Effector CD8-positive, alpha-beta T cell (primary cell): ENCODE data around the gene NUP160.
A peak's percentile ranks its signal among the peaks of the same experiment; 100 is the strongest.
"Not testable (repeated sequence)": the region's sequence is repeated elsewhere in the genome, so short reads cannot be mapped to it uniquely, and the experiment has no call there.

Experiments
- DNase-seq: peaks from one replicate; lab custom pipeline; 2025; lab: John Stamatoyannopoulos, UW

Gene NUP160

DNA sequence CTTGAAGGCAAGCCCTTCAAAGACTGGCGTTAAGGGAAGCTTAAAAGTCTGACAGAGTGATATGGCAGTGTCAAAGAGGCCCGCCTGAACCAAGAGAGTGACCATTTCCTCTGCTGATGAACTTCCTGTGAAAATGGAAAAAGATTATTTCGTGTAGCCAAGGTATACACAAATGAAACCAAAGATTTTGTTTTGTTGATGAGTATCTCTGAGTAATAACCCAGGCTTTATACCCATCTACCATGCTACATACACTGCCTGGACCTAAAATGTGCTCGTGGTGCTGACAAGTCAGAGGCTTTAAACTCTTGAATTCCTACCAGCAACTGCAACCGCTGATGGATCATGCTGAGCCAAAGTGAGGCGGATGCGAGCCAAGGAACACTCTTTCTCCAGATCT lies 60.0 kb downstream of the NUP160 start:
- DNase-seq, result no peak

DNA sequence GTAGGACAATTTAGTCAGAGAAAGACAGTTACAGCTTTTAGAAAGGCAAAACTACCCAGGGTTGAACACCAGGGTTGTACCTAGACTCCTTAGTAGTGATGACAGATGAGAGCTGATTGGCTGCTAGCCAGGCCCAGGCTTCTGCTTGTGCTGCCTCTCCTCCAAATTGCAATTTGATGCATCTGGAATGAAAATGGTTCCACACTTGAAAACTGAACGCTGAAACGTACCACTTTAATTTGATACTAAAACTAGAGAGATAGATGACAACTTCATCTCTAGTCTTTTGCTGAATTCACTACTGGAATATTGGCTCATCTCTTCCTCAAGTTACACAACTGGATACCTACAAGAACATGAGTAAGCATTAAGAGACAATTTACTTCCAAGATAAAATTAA lies 61.8 kb downstream of the NUP160 start:
- no peak for DNase-seq

DNA sequence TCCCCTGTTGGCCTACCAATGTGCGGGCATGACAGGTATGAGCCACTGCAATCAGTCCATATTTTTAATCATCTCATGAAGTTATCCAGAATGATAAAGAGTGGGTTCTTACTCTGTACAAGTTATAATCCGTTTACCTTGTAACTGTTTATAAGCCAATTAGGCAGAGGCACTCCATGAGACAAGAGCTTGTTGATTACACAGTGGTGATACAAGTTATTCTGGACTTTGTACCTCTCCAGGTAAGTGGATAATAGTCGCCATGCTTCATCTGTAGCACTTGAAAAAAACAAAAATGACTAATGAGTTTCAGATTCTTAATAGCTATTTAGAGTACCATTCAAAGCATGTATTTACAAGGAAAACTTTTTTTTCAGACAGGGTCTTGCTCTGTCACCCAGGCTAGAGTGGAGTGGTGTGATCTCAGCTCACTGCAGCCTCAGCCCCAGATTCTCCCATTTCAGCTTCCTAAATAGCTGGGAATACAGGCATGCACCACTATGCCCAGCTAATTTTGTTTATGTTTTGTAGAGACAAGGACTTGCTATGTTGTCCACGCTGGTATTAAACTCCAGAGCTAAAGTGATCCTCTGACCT lies 63.3 kb downstream of the NUP160 start:
- no peak for DNase-seq

DNA sequence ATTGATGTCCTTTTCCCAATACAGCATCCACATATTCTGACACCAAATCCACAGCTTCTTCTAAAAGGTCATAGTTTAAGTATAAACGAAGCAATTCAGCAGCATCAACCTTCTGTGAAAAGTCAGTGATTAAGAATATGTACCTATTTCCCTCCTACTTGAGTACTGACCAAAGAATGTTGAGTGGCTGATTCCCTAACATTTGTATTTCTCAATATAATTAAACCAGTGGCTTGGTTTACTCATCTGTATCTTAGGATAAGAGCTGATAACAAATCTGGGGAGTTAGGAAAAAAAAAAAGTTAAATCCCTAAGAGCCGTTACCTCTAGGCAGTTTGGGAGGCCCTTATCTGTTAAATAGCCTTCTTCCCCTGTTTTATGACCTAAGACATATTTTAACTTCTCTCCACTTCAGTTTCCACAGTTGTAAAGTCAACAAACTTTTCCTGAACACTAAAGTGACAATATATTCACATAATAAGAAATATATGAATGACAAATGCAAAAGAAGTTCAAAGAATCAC lies 65.0 kb downstream of the NUP160 start:
- no peak for DNase-seq

DNA sequence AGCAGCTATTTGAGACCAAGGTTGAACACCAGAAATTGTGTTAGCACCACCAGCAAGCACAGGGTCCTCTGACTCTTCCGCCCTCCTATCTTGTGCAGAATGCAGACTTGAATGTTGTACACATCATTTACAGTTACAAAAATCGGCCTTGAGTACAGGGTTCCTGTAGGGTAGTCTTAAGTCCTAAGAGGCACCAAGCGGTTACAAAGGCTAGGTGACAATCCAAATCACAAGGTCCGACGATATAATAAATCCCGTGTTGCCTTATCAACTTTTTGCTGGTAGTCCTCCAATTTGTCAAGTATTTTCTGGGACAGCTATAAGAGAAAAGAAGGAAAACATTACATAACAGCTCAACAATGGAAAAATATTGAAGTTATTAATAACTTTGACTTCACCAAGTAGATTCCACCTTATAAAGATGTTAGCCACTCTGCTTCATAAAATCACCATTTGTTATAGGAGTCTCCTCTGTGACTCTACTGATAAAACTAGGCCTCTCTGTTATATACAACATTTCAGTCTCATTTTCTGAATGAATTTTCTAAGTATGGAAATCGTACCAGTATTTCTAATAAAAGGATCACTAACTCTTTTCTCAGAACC lies 69.2 kb downstream of the NUP160 start:
- no peak for DNase-seq

DNA sequence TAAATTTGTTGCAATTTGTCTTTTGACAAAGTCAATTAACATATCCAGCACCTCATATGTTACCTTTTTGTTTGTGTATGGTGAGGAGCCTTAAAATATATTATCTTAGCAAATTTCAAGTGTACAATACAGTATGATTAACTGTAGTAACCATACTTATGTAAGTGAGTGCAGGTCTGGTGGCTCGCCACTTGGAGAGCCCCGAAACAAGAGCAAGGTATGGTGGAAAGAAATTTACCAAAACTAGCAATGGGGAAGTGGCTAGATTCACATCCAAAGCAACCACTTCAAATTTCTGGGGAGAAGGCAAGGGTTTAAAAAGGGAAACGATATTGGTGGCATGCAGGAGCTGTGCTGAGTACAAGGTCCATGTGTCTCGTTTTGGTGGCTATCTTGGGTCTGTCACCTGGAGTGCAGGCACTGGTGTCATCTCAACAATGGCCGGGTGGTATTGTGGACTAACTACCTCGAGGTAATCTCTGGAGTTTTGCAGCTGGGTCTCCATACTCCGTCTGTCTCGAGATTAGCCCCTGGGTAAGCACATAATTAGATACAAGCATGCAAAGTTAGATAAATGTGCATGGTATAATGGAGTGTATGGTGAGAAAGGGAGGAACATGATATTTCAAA lies 72.8 kb downstream of the NUP160 start:
- DNase-seq, result no peak

DNA sequence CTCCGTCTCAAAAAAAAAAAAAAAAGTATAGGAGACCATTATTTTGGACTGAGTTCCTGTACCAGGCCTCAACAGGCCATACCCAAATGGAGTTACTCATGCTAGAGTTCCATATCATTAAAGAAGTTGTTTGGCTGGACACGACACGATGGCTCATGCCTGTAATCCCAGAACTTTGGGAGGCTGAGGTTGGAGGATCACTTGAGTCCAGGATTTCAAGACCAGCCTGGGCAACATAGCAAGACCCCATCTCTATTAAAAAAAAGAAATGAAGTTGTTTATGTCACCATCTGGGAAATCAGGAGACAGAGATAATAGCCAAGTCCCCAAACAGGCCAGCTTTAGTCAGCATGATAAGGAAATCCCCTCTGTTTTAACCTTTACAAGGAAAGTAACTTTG lies 74.3 kb downstream of the NUP160 start:
- no peak for DNase-seq

DNA sequence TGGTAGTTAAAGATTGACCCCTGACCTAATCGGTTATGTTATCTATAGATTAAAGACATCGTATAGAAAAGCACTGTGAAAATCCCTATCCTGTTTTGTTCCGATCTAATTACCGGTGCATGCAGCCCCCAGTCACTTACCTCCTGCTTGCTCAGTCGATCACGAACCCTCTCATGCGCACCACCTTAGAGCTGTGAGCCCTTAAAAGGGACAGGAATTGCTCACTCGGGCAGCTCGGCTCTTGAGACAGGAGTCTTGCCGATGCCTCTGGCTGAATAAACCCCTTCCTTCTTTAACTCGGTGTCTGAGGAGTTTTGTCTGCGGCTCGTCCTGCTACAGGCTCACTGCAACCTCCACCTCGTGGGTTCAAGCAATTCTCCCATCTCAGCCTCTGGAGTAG lies 78.6 kb downstream of the NUP160 start:
- not testable (repeated sequence) for DNase-seq

DNA sequence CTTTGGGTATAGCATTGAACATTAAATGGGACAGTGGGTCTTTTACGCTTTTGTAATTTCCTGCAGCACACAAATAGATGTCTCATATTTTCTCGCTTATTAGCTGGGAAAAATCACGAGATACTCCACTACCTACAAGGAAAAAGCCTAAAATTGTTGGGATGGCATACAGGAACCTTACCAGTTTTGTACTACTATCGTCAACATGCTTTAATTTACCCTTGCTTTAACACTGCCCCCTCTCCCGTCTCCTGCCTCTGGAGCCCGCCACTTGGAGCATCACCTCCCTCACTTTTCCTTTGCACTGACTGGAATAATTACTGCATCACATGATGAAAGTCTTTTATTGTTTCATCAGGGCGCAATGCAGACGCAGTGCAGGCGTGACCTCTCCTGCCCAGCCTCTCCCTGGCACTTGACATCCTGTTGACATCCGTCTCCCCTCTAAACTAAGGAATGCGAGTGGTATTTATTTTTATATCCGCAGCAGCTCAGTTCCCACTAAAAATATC lies 80.0 kb downstream of the NUP160 start:
- DNase-seq, result no peak

DNA sequence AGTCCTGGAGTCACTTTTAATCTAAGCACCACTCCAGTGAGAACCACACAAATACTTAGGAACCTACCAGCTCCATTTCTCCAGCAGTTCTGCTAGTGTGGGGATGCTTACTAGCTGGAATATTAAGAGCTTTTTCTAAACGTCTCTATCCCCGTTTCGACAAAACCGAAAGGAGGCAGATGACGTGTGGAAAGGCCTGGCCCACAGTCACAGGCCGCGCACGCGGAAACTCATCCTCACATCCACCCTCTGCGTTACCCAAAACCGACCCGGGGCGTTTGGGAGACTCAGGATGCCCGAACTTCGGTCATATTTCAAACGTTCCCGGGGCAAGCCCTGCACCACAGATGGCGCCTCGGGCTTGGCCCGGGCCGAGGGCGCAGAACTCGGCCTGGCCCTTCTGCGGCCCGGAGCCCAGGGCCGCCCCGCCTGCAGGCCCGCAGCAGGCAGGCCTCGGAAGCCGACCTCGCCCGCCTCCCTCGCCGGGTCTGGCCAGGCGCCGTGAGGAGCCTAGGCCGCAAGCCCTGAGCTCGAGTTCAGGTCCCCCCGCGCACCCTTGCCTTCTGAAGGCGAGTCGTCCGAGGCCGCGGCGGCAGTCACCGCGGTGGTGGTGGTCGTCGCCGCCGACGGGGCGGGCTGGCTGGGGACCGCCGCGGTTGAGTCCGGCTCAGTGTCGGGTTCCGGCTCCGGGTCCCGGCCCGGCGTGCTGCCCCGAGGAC lies 81.5 kb downstream of the NUP160 start:
- DNase-seq, result peak; percentile 62

DNA sequence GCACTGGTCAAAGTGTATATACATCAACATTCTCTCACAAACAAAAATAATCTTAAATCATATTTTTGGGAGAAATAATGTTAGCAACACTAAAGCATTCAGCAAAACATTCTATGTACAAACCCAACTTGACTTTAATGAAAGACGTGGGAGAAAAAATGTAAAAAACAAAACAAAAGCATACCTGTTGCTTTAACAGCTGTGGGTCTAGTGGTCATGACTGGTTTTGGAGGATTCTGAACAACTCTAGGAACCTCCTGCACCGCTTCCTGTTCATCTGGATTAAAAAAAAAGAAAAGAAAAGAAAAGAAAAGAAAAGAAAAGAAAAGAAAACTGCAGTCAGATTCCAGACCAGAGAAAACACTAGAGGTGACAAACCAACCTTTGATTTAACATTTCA lies 83.1 kb downstream of the NUP160 start:
- no peak for DNase-seq

DNA sequence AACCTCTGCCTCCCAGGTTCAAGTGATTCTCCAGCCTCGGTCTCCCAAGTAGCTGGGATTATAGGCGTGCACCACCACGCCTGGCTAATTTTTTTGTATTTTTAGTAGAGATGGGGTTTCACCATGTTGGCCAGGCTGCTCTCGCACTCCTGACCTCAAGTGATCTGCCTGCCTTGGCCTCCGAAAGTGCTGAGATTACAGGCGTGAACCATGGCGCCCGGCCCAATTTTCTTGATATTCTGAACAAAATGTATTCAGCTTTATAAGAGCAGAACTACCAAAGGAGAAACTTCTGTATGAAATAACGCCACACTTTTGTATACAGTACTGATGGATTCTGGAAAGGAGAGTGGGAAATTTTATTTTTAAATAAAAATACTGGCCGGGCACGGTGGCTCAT lies 88.9 kb downstream of the NUP160 start:
- not testable (repeated sequence) for DNase-seq

DNA sequence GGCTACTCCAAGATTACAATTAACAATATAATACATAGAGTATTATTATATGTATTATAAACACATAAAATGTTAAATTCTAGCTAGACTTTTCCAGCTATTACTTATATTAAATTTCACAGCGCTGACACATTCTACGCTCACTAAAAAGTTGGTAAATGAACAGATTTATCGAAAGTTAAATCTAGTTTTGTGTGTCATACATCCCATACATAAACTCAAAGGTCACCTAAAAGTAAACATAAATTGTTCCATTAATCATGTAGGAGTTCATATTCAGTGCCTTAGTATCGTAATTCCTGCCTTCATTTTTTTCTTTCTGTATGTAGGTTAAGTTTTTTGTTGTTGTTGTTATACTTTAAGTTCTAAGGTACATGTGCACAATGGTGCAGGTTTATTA lies 91.9 kb downstream of the NUP160 start:
- no peak for DNase-seq

DNA sequence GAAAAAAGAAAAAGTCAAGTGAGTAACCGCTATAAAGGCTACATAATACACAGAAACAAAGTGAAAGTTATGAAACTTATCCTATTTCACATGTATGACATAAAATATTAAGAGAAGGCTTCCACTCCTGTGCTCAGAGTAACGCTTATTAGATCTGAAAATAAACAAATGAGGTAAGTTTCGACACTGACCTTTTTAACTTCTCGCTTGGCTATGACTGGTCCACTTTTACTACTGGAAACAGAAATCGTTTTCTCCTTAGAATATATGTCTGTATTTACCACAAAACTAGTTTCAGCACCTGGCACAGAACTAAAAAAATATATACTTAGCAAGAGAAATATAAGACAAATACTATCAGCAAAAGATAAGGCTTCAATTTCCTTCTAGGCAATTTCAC lies 97.4 kb downstream of the NUP160 start:
- DNase-seq, result no peak

DNA sequence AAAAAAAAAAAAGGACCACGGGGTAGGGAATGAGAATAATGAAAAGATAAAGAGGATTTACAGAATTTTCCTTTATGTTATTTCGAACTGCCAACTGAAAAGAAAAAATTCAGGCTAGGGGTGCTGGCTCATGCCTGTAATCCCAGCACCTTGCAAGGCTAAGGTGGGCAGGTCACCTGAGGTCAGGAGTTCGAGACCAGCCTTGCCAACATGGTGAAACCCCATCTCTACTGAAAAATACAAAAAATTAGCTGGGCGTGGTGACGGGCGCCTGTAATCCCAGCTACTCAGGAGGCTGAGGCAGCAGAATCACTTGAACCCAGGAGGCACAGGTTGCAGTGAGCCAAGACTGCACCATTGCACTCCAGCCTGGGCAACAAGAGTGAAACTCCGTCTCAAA lies 105.7 kb downstream of the NUP160 start:
- not testable (repeated sequence) for DNase-seq

DNA sequence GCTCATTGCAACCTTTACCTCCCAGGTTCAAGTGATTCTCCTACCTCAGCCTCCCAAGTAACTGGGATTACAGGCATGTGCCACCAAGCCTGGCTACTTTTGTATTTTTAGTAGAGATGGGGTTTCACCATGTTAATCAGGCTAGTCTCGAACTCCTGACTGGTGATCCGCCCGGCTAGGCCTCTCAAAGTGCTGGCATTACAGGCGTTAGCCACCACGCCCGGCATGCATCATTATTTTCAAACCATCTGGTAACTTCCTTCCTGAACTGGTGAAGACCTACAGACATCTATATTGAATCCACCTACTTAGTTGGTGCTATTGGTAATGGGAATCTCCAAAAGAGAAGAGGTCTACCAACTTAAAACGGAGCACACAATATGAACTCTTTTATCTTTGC lies 110.3 kb downstream of the NUP160 start:
- DNase-seq, result not testable (repeated sequence)

DNA sequence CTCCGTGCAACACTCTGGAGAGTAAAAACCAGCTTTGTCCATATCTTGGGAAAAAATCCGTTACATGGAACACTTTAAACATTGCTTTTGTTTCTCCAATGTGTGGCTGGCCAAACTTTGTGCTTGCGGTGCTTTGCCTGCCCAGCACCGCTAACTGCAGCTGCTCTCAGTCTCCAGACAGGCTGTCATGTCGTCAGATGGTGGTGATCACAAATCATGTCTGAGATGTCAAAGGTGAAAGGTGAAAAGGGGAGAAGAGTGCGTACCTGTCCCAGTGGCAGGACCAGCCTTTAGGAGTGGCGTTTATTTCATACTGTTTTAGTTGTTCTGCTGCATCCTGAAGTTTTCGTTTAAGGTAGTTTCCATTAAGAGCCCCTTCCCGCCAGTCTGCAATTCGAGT lies 115.9 kb downstream of the NUP160 start:
- DNase-seq, result no peak

DNA sequence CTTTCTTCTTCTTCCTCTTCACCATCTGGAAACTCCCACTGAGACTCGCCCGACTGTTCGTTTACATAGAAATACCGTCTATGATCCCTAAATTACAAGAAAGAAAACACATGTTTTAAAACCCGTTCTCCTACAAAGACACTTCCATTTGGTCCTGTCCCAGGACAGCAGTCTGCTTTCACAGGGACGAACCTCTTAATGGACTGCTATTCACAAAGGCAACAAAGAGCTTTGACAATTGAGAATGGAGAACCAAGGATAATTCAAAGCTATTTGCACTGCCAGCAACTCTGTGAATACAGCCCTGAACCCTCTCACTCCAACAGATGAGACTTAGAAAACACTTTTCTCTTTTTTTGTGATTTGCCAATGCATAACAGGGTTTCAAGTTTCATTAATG lies 116.7 kb downstream of the NUP160 start:
- DNase-seq, result no peak
